ENCODE results near the gene BCAS4.

BCAS4 gene

GRCh38 chr20:50866831-50867230 lies 72.0 kb downstream of the BCAS4 start:
- no peaks in the 10 kb centered on the region for H3K4me1 ChIP-seq (ENCODE audit: insufficient read depth, low read length)
- no peak overlapping the region for H3K27ac ChIP-seq (ENCODE audit: low read depth, low read length)
- no peaks in the 10 kb centered on the region for H3K36me3 ChIP-seq (ENCODE audit: insufficient read depth, low read length)
- H3K4me3 ChIP-seq (ENCODE audit: low read depth in 1 of 2, low read length in 2 of 2) = no peak overlapping the region
- no peak overlapping the region for H3K9ac ChIP-seq (ENCODE audit: low read length)
- no peaks in the 10 kb centered on the region for H3K27me3 ChIP-seq (ENCODE audit: control insufficient read depth in 1 of 2, insufficient read depth in 2 of 2, low read length in 2 of 2)
- no peaks in the 10 kb centered on the region for H3K9me3 ChIP-seq (ENCODE audit: low read length)

- Histone ChIP-seq H3K27me3 (ENCODE audit: control insufficient read depth in 1 of 2, insufficient read depth in 2 of 2, low read length in 2 of 2) (no peaks in the 10 kb centered on the region), H3K36me3 (ENCODE audit: insufficient read depth, low read length) (no peaks in the 10 kb centered on the region), H3K4me1 (ENCODE audit: insufficient read depth, low read length) (no peaks in the 10 kb centered on the region), H3K27ac (ENCODE audit: low read depth, low read length) (no peak overlapping the region), H3K9me3 (ENCODE audit: low read length) (no peaks in the 10 kb centered on the region), H3K9ac (ENCODE audit: low read length) (no peak overlapping the region), H3K4me3 (ENCODE audit: low read depth in 1 of 2, low read length in 2 of 2) (no peak overlapping the region)
Observed at GRCh38 chr20:50867805-50868204, 72.9 kb downstream of the BCAS4 start.

- no peaks in the 10 kb centered on the region for H3K9me3 ChIP-seq (ENCODE audit: low read length)
- no peak overlapping the region for H3K27ac ChIP-seq (ENCODE audit: low read depth, low read length)
- H3K36me3 ChIP-seq (ENCODE audit: insufficient read depth, low read length) = no peaks in the 10 kb centered on the region
- no peaks in the 10 kb centered on the region for H3K4me1 ChIP-seq (ENCODE audit: insufficient read depth, low read length)
- no peaks in the 10 kb centered on the region for H3K27me3 ChIP-seq (ENCODE audit: control insufficient read depth in 1 of 2, insufficient read depth in 2 of 2, low read length in 2 of 2)
- no peak overlapping the region for H3K4me3 ChIP-seq (ENCODE audit: low read depth in 1 of 2, low read length in 2 of 2)
- H3K9ac ChIP-seq (ENCODE audit: low read length) = no peak overlapping the region
Observed at GRCh38 chr20:50868509-50869495, 73.9 kb downstream of the BCAS4 start.

DNA sequence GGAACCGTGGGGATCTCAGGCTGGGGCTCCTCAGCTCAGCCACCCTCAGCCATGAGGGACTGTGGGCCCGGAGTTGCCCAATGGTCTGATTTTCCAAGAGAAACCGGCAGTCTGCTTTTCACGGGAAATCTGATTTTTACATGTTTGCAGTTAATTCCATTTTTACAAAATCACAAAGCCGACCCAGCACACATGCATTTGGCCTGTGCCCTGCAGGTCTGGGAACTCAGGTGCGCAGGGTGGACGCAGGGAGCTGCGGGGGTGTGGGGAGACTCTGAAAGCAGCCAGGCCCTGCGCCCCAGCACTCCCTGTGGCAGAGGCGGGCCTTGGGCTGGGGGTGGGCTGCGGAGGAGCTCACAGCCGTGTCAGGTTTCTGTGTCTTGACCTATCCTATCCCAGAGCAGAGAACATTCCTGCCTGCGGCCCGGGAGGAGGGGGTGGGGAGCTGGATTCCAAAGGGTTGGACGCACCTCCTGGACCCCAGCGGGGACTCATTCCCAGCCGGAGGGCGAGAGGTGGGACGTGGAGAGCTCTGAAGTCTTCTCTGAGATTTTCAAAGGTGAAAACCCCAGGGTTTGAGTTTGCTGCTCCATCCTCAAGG lies 75.8 kb downstream of the BCAS4 start:
- no peaks in the 10 kb centered on the region for H3K27me3 ChIP-seq (ENCODE audit: control insufficient read depth in 1 of 2, insufficient read depth in 2 of 2, low read length in 2 of 2)
- H3K9ac ChIP-seq (ENCODE audit: low read length) = no peak overlapping the region
- H3K4me1 ChIP-seq (ENCODE audit: insufficient read depth, low read length) = no peaks in the 10 kb centered on the region
- no peaks in the 10 kb centered on the region for H3K36me3 ChIP-seq (ENCODE audit: insufficient read depth, low read length)
- no peak overlapping the region for H3K27ac ChIP-seq (ENCODE audit: low read depth, low read length)
- H3K4me3 ChIP-seq (ENCODE audit: low read depth in 1 of 2, low read length in 2 of 2) = no peak overlapping the region
- H3K9me3 ChIP-seq (ENCODE audit: low read length) = no peaks in the 10 kb centered on the region

GRCh38 chr20:50872560-50873425 lies 77.9 kb downstream of the BCAS4 start:
- Histone ChIP-seq H3K27me3 (ENCODE audit: control insufficient read depth in 1 of 2, insufficient read depth in 2 of 2, low read length in 2 of 2) (no peaks in the 10 kb centered on the region), H3K9me3 (ENCODE audit: low read length) (no peaks in the 10 kb centered on the region), H3K4me3 (ENCODE audit: low read depth in 1 of 2, low read length in 2 of 2) (no peak overlapping the region), H3K4me1 (ENCODE audit: insufficient read depth, low read length) (no peaks in the 10 kb centered on the region), H3K9ac (ENCODE audit: low read length) (no peak overlapping the region), H3K36me3 (ENCODE audit: insufficient read depth, low read length) (no peaks in the 10 kb centered on the region), H3K27ac (ENCODE audit: low read depth, low read length) (no peak overlapping the region)

DNA sequence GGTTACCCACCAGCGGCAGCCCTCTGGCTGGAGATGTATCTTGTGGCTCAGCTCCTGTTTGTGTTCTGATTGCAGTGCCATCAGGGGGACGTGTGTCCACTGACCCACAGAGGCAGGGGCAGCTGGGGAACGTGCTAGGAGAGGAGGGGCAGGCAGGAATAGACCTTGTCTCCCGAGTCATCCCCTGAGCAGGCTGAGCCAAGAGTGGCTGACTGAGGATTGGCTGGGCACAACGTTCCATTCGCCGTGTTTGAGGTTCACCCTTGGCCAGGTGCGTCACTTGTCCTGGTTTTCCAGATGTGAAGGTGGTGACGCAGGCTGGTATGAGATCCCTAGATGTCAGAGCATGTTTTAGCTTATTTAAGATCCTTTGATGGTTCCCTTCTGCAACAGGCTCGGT lies 78.7 kb downstream of the BCAS4 start:
- H3K4me1 ChIP-seq (ENCODE audit: insufficient read depth, low read length) = no peaks in the 10 kb centered on the region
- no peaks in the 10 kb centered on the region for H3K36me3 ChIP-seq (ENCODE audit: insufficient read depth, low read length)
- no peaks in the 10 kb centered on the region for H3K9me3 ChIP-seq (ENCODE audit: low read length)
- no peaks in the 10 kb centered on the region for H3K27me3 ChIP-seq (ENCODE audit: control insufficient read depth in 1 of 2, insufficient read depth in 2 of 2, low read length in 2 of 2)
- no peak overlapping the region for H3K4me3 ChIP-seq (ENCODE audit: low read depth in 1 of 2, low read length in 2 of 2)
- H3K9ac ChIP-seq (ENCODE audit: low read length) = no peak overlapping the region
- H3K27ac ChIP-seq (ENCODE audit: low read depth, low read length) = no peak overlapping the region

GRCh38 chr20:50874111-50874757 lies 79.4 kb downstream of the BCAS4 start:
- H3K9ac ChIP-seq (ENCODE audit: low read length) = no peak overlapping the region

GRCh38 chr20:50874758-50875665 lies 80.2 kb downstream of the BCAS4 start:
- no peaks in the 10 kb centered on the region for H3K36me3 ChIP-seq (ENCODE audit: insufficient read depth, low read length)
- no peaks in the 10 kb centered on the region for H3K4me1 ChIP-seq (ENCODE audit: insufficient read depth, low read length)
- H3K27me3 ChIP-seq (ENCODE audit: control insufficient read depth in 1 of 2, insufficient read depth in 2 of 2, low read length in 2 of 2) = no peaks in the 10 kb centered on the region
- no peak overlapping the region for H3K9ac ChIP-seq (ENCODE audit: low read length)
- H3K4me3 ChIP-seq (ENCODE audit: low read depth in 1 of 2, low read length in 2 of 2) = no peak overlapping the region
- H3K9me3 ChIP-seq (ENCODE audit: low read length) = no peaks in the 10 kb centered on the region
- no peak overlapping the region for H3K27ac ChIP-seq (ENCODE audit: low read depth, low read length)

More at GRCh38 chr20:50874111-50874757, 79.4 kb downstream of the BCAS4 start:
- H3K27ac ChIP-seq (ENCODE audit: low read depth, low read length) = no peak overlapping the region
- H3K9me3 ChIP-seq (ENCODE audit: low read length) = no peaks in the 10 kb centered on the region
- no peaks in the 10 kb centered on the region for H3K36me3 ChIP-seq (ENCODE audit: insufficient read depth, low read length)
- no peak overlapping the region for H3K4me3 ChIP-seq (ENCODE audit: low read depth in 1 of 2, low read length in 2 of 2)
- H3K4me1 ChIP-seq (ENCODE audit: insufficient read depth, low read length) = no peaks in the 10 kb centered on the region
- H3K27me3 ChIP-seq (ENCODE audit: control insufficient read depth in 1 of 2, insufficient read depth in 2 of 2, low read length in 2 of 2) = no peaks in the 10 kb centered on the region

- H3K36me3 ChIP-seq (ENCODE audit: insufficient read depth, low read length) = no peaks in the 10 kb centered on the region
- H3K27ac ChIP-seq (ENCODE audit: low read depth, low read length) = no peak overlapping the region
- H3K4me1 ChIP-seq (ENCODE audit: insufficient read depth, low read length) = no peaks in the 10 kb centered on the region
- no peak overlapping the region for H3K9ac ChIP-seq (ENCODE audit: low read length)
- no peak overlapping the region for H3K4me3 ChIP-seq (ENCODE audit: low read depth in 1 of 2, low read length in 2 of 2)
- no peaks in the 10 kb centered on the region for H3K9me3 ChIP-seq (ENCODE audit: low read length)
- no peaks in the 10 kb centered on the region for H3K27me3 ChIP-seq (ENCODE audit: control insufficient read depth in 1 of 2, insufficient read depth in 2 of 2, low read length in 2 of 2)
Observed at GRCh38 chr20:50876063-50876685, 81.3 kb downstream of the BCAS4 start.

DNA sequence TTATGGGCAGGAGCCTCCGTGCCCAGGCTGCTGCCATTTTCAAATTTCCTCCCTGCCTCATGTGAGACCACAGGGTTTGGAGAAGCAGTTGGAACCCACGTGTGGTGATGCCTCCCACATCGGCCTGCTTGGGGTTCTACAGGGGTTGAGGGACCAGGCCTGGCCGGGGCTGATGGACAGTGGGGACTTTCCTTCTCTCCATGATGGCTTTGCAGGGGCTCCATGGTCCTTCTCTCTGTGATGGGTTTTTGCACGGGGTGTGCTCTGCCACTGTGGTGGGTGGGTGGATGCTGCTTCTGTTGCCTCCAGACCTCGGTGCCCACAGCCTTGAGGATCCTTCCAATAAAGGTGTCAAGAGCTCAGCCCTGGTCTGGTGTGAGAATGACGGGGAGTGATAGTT lies 82.0 kb downstream of the BCAS4 start:
- Histone ChIP-seq H3K9me3 (ENCODE audit: low read length) (no peaks in the 10 kb centered on the region), H3K9ac (ENCODE audit: low read length) (no peak overlapping the region), H3K36me3 (ENCODE audit: insufficient read depth, low read length) (no peaks in the 10 kb centered on the region), H3K4me1 (ENCODE audit: insufficient read depth, low read length) (no peaks in the 10 kb centered on the region), H3K27ac (ENCODE audit: low read depth, low read length) (no peak overlapping the region), H3K4me3 (ENCODE audit: low read depth in 1 of 2, low read length in 2 of 2) (no peak overlapping the region), H3K27me3 (ENCODE audit: control insufficient read depth in 1 of 2, insufficient read depth in 2 of 2, low read length in 2 of 2) (no peaks in the 10 kb centered on the region)
